SK-N-SH treated with all-trans-retinoic acid at 6 μM for 48 hours (cell line): ENCODE measurements around the gene HS3ST5.

Source experiments
- ATAC-seq: fragments of 200-7000 bp; cut with Tn5 transposase; 3 replicates; pipeline ENCODE4 v1.9.1; 2020; ENCODE audit warnings: mild to moderate bottlenecking, moderate library complexity
- ARNTL ChIP-seq: fragments of 450-650 bp; formaldehyde crosslinking; IDR thresholded peaks from 2 replicates; pipeline ENCODE4 v1.5.0; 2020; ENCODE audit warnings: low read depth, mild to moderate bottlenecking, moderate library complexity, borderline replicate concordance
- BACH2 ChIP-seq: fragments of 250-450 bp; sonication (Bioruptor Pico); IDR thresholded peaks from 2 replicates; pipeline ENCODE4 v1.9.0; 2021; ENCODE audit warnings: mild to moderate bottlenecking, borderline replicate concordance
- CREB5 ChIP-seq: fragments of 250-450 bp; sonication (Bioruptor Pico); IDR thresholded peaks from 2 replicates; pipeline ENCODE4 v1.5.1; 2020; ENCODE audit warnings: low read depth, mild to moderate bottlenecking, moderate library complexity
- CSDC2 ChIP-seq: fragments of 250-450 bp; sonication (Bioruptor Pico); IDR thresholded peaks from 2 replicates; pipeline ENCODE4 v1.5.0; 2020; ENCODE audit warnings: mild to moderate bottlenecking, moderate library complexity
- ESRRG ChIP-seq: fragments of 250-450 bp; sonication (Bioruptor Pico); IDR thresholded peaks from 2 replicates; pipeline ENCODE4 v1.6.1; 2021; ENCODE audit warnings: mild to moderate bottlenecking
- GLIS3 ChIP-seq: fragments of 250-450 bp; sonication (Bioruptor Pico); IDR thresholded peaks from 2 replicates; pipeline ENCODE4 v1.5.0; 2020; ENCODE audit warnings: mild to moderate bottlenecking, moderate library complexity
- ISL1 ChIP-seq: fragments of 250-450 bp; sonication (Bioruptor Pico); IDR thresholded peaks from 2 replicates; pipeline ENCODE4 v2.1.2; 2022; ENCODE audit warnings: mild to moderate bottlenecking, moderate library complexity
- OSR1 ChIP-seq: fragments of 250-450 bp; sonication (Bioruptor Pico); IDR thresholded peaks from 2 replicates; pipeline ENCODE4 v1.8.0; 2022; ENCODE audit warnings: moderate library complexity, mild to moderate bottlenecking, inconsistent platforms
- PPARA ChIP-seq: fragments of 250-450 bp; sonication (Bioruptor Pico); IDR thresholded peaks from 2 replicates; pipeline ENCODE4 v1.5.0; 2020; ENCODE audit warnings: mild to moderate bottlenecking, borderline replicate concordance
- RARB ChIP-seq: fragments of 250-450 bp; sonication (Bioruptor Pico); IDR thresholded peaks from 2 replicates; pipeline ENCODE4 v1.8.0; 2021; ENCODE audit warnings: mild to moderate bottlenecking, moderate library complexity
- SNAI2 ChIP-seq: fragments of 250-450 bp; sonication (Bioruptor Pico); IDR thresholded peaks from 2 replicates; pipeline ENCODE4 v1.5.0; 2020; ENCODE audit warnings: mild to moderate bottlenecking, moderate library complexity
- TCF4 ChIP-seq: fragments of 250-450 bp; sonication (Bioruptor Pico); IDR thresholded peaks from 2 replicates; pipeline ENCODE4 v1.8.0; 2021; ENCODE audit warnings: mild to moderate bottlenecking, moderate library complexity, borderline replicate concordance
- TOX ChIP-seq: fragments of 250-450 bp; sonication (Bioruptor Pico); IDR thresholded peaks from 2 replicates; pipeline ENCODE4 v1.8.0; 2021; ENCODE audit warnings: mild to moderate bottlenecking, moderate library complexity, borderline replicate concordance
- TSHZ2 ChIP-seq: fragments of 250-450 bp; sonication (Bioruptor Pico); IDR thresholded peaks from 2 replicates; pipeline ENCODE4 v1.5.0; 2020; ENCODE audit warnings: mild to moderate bottlenecking, moderate library complexity
- ZFP3 ChIP-seq: fragments of 250-450 bp; sonication (Bioruptor Pico); IDR thresholded peaks from 2 replicates; pipeline ENCODE4 v1.5.0; 2020; ENCODE audit warnings: mild to moderate bottlenecking, moderate library complexity
- ZFP30 ChIP-seq: fragments of 450-650 bp; formaldehyde crosslinking; IDR thresholded peaks from 2 replicates; pipeline ENCODE4 v1.5.0; 2022; ENCODE audit warnings: mild to moderate bottlenecking, moderate library complexity
- ZNF565 ChIP-seq: fragments of 450-650 bp; formaldehyde crosslinking; conservative IDR thresholded peaks from 2 replicates; pipeline ENCODE4 v1.5.0; 2020; ENCODE audit warnings: low read depth, mild to moderate bottlenecking, moderate library complexity
- ZNF70 ChIP-seq: fragments of 450-650 bp; formaldehyde crosslinking; IDR thresholded peaks from 2 replicates; pipeline ENCODE4 v1.5.0; 2020; ENCODE audit warnings: mild to moderate bottlenecking, moderate library complexity
- ZNF8 ChIP-seq: fragments of 450-650 bp; formaldehyde crosslinking; IDR thresholded peaks from 2 replicates; pipeline ENCODE4 v1.5.0; 2020; ENCODE audit warnings: mild to moderate bottlenecking, moderate library complexity
- TF ChIP-seq, protein P1 (sequence below): fragments of 250-450 bp; sonication (Bioruptor Pico); IDR thresholded peaks from 2 replicates; pipeline ENCODE4 v1.8.0; 2021; ENCODE audit warnings: low read depth, mild to moderate bottlenecking, moderate library complexity, borderline replicate concordance
- TF ChIP-seq, protein P2 (sequence below): fragments of 250-450 bp; sonication (Bioruptor Pico); IDR thresholded peaks from 2 replicates; pipeline ENCODE4 v1.5.1; 2021; ENCODE audit warnings: mild to moderate bottlenecking, moderate library complexity
- TF ChIP-seq, protein P3 (sequence below): fragments of 250-450 bp; sonication (Bioruptor Pico); IDR thresholded peaks from 2 replicates; pipeline ENCODE4 v1.8.0; 2020; ENCODE audit warnings: mild to moderate bottlenecking, moderate library complexity, borderline replicate concordance

The HS3ST5 gene

DNA sequence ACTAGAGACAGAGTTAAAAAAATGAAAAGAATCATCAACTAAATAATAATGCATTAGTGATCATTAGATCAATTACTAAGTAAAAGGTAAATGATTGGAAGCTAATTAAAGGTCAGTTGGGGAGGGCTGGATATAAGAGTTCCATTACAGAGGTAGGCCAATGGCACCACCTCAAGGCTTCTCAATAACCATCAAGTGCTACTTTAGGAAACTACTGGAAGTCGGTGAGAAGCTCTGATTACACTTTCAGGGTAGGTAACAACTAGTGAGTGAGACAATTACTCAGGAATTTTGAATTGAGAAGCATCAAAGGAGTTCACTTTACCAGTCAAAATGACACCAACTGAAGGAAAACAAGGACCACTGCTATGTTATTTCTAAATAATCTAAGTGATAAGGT lies 281.7 kb downstream of the HS3ST5 start:
- TF ChIP-seq RARB (CRISPR knock-in tag) (no peak), GLIS3 (no peak), ZNF565 (CRISPR knock-in tag) (no peak), SNAI2 (no peak), CREB5 (CRISPR knock-in tag) (no peak), OSR1 (CRISPR knock-in tag) (no peak), TOX (CRISPR knock-in tag) (no peak), ISL1 (CRISPR knock-in tag) (no peak), ESRRG (no peak)
- TF ChIP-seq, protein P1, sequence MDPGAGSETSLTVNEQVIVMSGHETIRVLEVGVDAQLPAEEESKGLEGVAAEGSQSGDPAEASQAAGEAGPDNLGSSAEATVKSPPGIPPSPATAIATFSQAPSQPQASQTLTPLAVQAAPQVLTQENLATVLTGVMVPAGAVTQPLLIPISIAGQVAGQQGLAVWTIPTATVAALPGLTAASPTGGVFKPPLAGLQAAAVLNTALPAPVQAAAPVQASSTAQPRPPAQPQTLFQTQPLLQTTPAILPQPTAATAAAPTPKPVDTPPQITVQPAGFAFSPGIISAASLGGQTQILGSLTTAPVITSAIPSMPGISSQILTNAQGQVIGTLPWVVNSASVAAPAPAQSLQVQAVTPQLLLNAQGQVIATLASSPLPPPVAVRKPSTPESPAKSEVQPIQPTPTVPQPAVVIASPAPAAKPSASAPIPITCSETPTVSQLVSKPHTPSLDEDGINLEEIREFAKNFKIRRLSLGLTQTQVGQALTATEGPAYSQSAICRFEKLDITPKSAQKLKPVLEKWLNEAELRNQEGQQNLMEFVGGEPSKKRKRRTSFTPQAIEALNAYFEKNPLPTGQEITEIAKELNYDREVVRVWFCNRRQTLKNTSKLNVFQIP (CRISPR knock-in tag), result no peak
- TF ChIP-seq, protein P2, sequence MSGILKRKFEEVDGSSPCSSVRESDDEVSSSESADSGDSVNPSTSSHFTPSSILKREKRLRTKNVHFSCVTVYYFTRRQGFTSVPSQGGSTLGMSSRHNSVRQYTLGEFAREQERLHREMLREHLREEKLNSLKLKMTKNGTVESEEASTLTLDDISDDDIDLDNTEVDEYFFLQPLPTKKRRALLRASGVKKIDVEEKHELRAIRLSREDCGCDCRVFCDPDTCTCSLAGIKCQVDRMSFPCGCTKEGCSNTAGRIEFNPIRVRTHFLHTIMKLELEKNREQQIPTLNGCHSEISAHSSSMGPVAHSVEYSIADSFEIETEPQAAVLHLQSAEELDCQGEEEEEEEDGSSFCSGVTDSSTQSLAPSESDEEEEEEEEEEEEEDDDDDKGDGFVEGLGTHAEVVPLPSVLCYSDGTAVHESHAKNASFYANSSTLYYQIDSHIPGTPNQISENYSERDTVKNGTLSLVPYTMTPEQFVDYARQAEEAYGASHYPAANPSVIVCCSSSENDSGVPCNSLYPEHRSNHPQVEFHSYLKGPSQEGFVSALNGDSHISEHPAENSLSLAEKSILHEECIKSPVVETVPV (CRISPR knock-in tag), result no peak
- TF ChIP-seq, protein P3, sequence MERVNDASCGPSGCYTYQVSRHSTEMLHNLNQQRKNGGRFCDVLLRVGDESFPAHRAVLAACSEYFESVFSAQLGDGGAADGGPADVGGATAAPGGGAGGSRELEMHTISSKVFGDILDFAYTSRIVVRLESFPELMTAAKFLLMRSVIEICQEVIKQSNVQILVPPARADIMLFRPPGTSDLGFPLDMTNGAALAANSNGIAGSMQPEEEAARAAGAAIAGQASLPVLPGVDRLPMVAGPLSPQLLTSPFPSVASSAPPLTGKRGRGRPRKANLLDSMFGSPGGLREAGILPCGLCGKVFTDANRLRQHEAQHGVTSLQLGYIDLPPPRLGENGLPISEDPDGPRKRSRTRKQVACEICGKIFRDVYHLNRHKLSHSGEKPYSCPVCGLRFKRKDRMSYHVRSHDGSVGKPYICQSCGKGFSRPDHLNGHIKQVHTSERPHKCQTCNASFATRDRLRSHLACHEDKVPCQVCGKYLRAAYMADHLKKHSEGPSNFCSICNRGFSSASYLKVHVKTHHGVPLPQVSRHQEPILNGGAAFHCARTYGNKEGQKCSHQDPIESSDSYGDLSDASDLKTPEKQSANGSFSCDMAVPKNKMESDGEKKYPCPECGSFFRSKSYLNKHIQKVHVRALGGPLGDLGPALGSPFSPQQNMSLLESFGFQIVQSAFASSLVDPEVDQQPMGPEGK, result no peak
- no peak for ATAC-seq

DNA sequence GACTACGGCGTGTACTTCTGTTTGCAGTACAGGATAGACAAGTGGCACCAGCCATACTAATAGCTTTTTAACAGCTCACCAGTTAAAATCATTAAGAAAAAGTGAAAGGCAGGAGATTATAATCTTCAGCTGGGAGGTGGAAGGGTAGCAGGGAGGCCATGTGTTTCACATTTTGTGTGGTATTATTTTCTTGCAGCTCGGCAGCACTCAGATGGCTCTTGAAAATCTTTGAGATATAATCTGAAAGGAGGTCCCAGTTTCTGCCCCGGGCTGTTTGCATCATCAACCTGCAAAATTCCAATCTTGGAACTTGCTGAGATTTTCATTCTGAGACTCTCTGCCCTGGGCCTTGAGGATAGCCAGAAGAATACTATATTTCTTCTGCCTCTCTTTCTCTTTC lies 284.4 kb downstream of the HS3ST5 start:
- TF ChIP-seq ARNTL (CRISPR knock-in tag), result no peak
- TF ChIP-seq BACH2 (CRISPR knock-in tag), result no peak
- peak; percentile 82 for TF ChIP-seq TCF4 (CRISPR knock-in tag)
- TF ChIP-seq ZNF70, result no peak
- ATAC-seq, result no peak

- TF ChIP-seq ZFP30 (CRISPR knock-in tag), result no peak
- TF ChIP-seq PPARA, result no peak
- ATAC-seq, result no peak
Measured at GRCh38 chr6:114055763-114056162, 287.1 kb downstream of the HS3ST5 start.

- ATAC-seq, result no peak
- TF ChIP-seq TSHZ2 (CRISPR knock-in tag), result no peak
- no peak for TF ChIP-seq GLIS3
- TF ChIP-seq, protein P3, result no peak
- TF ChIP-seq ARNTL (CRISPR knock-in tag), result no peak
- TF ChIP-seq CSDC2 (CRISPR knock-in tag), result no peak
- TF ChIP-seq, protein P2 (CRISPR knock-in tag), result no peak
- TF ChIP-seq ZNF565 (CRISPR knock-in tag), result no peak
- no peak for TF ChIP-seq ZNF70
- TF ChIP-seq OSR1 (CRISPR knock-in tag), result no peak
- no peak for TF ChIP-seq ZNF8
- no peak for TF ChIP-seq CREB5 (CRISPR knock-in tag)
- no peak for TF ChIP-seq TCF4 (CRISPR knock-in tag)
- no peak for TF ChIP-seq ZFP3
Measured at GRCh38 chr6:114055349-114055748, 287.5 kb downstream of the HS3ST5 start.
